ENCODE results near the gene VRK1.

DNA sequence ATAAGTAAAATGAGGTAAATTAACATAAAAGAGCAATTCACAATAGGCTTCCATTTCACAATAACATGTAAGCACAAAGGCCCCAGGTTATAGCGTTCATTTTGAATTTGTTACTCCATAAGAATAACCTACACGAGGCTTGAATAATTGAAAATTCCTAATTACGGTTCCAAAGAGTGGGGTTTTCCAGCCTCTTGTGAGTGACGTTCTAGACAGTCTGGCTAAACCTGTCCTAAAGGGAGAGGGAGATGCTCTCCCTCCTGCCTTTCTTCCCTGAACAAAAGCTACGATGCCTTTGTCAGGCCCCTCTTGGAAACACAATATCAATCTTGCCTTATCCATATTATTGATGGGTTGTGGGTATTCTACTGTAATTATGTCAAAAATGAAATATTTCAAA, 24.3 kb upstream of the VRK1 start:
- TF ChIP-seq EZH2 (IDR thresholded peaks at IDR 0.05; ENCODE audit: low read depth, low read length, severe bottlenecking) (no peak), POLR2A (IDR thresholded peaks at IDR 0.05; ENCODE audit: control extremely low read depth in 1 of 2, low read depth in 2 of 2, low read length in 2 of 2) (no peak), RAD21 (IDR thresholded peaks at IDR 0.05 in 1 of 2, conservative IDR thresholded peaks at IDR 0.05 in 1 of 2; ENCODE audit: low read depth in 2 of 2, low read length in 2 of 2) (no peak), EP300 (IDR thresholded peaks at IDR 0.05; ENCODE audit: borderline replicate concordance in 1 of 2, low read depth in 2 of 2, low read length in 2 of 2) (no peak), POLR2AphosphoS5 (IDR thresholded peaks at IDR 0.05; ENCODE audit: low read depth, low read length) (no peak), TAF1 (IDR thresholded peaks at IDR 0.05; ENCODE audit: low read depth, low read length) (no peak), ZNF274 (IDR thresholded peaks at IDR 0.05; ENCODE audit: borderline replicate concordance, extremely low read depth, low read length) (no peak), CREB1 (IDR thresholded peaks at IDR 0.05) (no peak), GABPA (IDR thresholded peaks at IDR 0.05; ENCODE audit: borderline replicate concordance, insufficient read depth, low read length) (no peak)
- TF ChIP-seq, protein P1, sequence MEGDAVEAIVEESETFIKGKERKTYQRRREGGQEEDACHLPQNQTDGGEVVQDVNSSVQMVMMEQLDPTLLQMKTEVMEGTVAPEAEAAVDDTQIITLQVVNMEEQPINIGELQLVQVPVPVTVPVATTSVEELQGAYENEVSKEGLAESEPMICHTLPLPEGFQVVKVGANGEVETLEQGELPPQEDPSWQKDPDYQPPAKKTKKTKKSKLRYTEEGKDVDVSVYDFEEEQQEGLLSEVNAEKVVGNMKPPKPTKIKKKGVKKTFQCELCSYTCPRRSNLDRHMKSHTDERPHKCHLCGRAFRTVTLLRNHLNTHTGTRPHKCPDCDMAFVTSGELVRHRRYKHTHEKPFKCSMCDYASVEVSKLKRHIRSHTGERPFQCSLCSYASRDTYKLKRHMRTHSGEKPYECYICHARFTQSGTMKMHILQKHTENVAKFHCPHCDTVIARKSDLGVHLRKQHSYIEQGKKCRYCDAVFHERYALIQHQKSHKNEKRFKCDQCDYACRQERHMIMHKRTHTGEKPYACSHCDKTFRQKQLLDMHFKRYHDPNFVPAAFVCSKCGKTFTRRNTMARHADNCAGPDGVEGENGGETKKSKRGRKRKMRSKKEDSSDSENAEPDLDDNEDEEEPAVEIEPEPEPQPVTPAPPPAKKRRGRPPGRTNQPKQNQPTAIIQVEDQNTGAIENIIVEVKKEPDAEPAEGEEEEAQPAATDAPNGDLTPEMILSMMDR (IDR thresholded peaks at IDR 0.05; ENCODE audit: control extremely low read depth in 1 of 3, insufficient read depth in 1 of 3, low read depth in 1 of 3, low read length in 3 of 3): no peak

All from H1 (cell line).